Measurements from ENCODE around the gene FSCN2. TPM values are rescaled to one million over a fixed set of nuclear protein-coding genes. Genes with fewer than 3 reads are reported as not detected.

Gene FSCN2
- total RNA-seq, 1 donor from 2014 or later, result 6.6 TPM

- intact Hi-C loops (cut with DNase I), result no loop called here
- H3K4me1 ChIP-seq, result no peaks in the 10 kb centered on the region
- no peak overlapping the region for H3K4me3 ChIP-seq
- DNase-seq (ENCODE audit: extremely low spot score in 2 of 2), result no peak
- no peaks in the 10 kb centered on the region for H3K9me3 ChIP-seq
- H3K27ac ChIP-seq, result no peak overlapping the region
- H3K36me3 ChIP-seq, result peaks cover 0 to 81% of the 10 kb centered on the region in 2 donors
- TF ChIP-seq POLR2A (IDR thresholded peaks at IDR 0.05) (no peak), CTCF (IDR thresholded peaks at IDR 0.05) (no peak), POLR2AphosphoS5 (IDR thresholded peaks at IDR 0.05; ENCODE audit: insufficient read depth in 1 of 2, low read depth in 1 of 2) (no peak)
- H3K27me3 ChIP-seq, result no peaks in the 10 kb centered on the region
Measured at GRCh38 chr17:81545160-81545949, 17.2 kb downstream of the FSCN2 start.

DNA sequence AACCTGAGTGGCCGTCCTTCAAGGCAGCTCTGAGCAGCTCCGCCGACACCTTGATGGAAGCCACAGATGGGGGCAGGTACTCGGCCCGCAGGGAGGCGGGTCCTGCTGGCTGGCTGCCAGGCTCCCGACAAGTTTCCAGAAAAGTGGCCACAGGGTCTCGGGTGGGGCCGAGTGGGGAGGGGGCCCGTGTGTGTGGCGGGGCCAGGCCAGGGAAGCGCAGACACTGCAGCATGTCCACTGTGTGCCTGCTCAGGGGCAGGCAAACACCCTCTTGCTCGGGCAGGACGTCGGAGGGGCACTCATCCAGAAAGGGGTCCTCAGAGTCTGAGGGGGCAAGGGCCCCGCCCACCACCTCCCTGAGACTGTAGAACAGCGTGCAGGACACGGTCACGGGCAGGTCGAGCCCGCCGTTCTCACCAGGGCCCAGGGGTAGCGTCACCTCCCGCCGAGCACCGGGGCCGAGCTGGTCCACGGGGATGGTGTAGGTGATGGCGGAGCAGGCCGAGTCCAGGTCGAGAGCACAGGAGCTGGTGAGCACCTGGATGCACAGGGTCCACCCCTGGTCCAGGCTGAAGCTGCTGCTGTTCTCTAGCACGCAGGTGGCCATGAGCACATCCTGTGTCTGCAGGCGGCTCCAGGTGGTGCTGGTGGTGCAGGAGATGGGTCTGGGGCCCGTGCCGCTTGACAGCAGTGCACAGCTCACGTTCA is 18.9 kb downstream of the FSCN2 start:
- no peaks in the 10 kb centered on the region for H3K9me3 ChIP-seq
- peaks cover 0 to 72% of the 10 kb centered on the region in 2 donors for H3K36me3 ChIP-seq
- intact Hi-C loops (cut with DNase I), result no loop called here
- no peak for TF ChIP-seq POLR2A (IDR thresholded peaks at IDR 0.05)
- no peak for TF ChIP-seq CTCF (IDR thresholded peaks at IDR 0.05)
- TF ChIP-seq POLR2AphosphoS5 (IDR thresholded peaks at IDR 0.05; ENCODE audit: insufficient read depth in 1 of 2, low read depth in 1 of 2), result no peak
- DNase-seq (ENCODE audit: extremely low spot score in 2 of 2), result no peak
- peaks cover 13% of the 10 kb centered on the region for H3K4me1 ChIP-seq
- no peak overlapping the region for H3K4me3 ChIP-seq
- no peaks in the 10 kb centered on the region for H3K27me3 ChIP-seq
- H3K27ac ChIP-seq, result no peak overlapping the region

GRCh38 chr17:81547614-81547982 is 19.4 kb downstream of the FSCN2 start:
- Histone ChIP-seq H3K9me3 (no peaks in the 10 kb centered on the region), H3K27me3 (no peaks in the 10 kb centered on the region), H3K4me3 (no peak overlapping the region), H3K27ac (no peak overlapping the region), H3K36me3 (peaks cover 0 to 67% of the 10 kb centered on the region in 2 donors), H3K4me1 (peaks cover 13% of the 10 kb centered on the region)
- TF ChIP-seq POLR2A (IDR thresholded peaks at IDR 0.05) (no peak), POLR2AphosphoS5 (IDR thresholded peaks at IDR 0.05; ENCODE audit: insufficient read depth in 1 of 2, low read depth in 1 of 2) (no peak), CTCF (IDR thresholded peaks at IDR 0.05) (no peak)
- no peak for DNase-seq (ENCODE audit: extremely low spot score in 2 of 2)
- intact Hi-C loops (cut with DNase I), result no loop called here

DNA sequence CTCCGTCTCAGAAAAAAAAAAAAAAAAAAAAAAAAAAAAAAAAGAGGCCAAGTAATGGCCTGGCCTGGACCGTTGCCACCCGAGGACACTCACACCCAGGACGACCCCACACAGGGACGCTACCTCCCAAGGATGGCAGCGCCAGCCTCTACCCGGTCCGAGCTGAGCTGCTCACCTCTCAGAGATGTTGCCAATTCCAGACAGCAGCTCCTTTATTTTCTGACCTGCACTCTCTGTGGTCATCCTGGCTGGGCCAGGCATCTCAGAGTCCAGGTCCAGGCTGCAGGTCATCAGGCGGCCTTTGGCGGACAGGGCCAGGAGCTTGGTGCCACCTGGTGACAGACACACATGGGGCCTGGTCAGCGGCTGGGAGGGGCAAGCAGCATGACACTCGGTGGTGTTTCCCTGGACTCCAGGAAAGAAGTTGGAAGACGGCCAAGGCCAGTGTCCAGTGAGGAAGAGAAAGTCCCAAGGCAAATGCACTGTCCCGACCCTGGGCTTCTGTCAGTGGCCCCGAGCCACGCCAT is 20.9 kb downstream of the FSCN2 start:
- Histone ChIP-seq H3K27me3 (no peaks in the 10 kb centered on the region), H3K27ac (no peak overlapping the region), H3K36me3 (peaks cover 0 to 52% of the 10 kb centered on the region in 2 donors), H3K9me3 (no peaks in the 10 kb centered on the region), H3K4me1 (peaks cover 24% of the 10 kb centered on the region), H3K4me3 (no peak overlapping the region)
- intact Hi-C loops (cut with DNase I), result no loop called here
- no peak for DNase-seq (ENCODE audit: extremely low spot score in 2 of 2)
- TF ChIP-seq POLR2AphosphoS5 (IDR thresholded peaks at IDR 0.05; ENCODE audit: insufficient read depth in 1 of 2, low read depth in 1 of 2), result no peak
- TF ChIP-seq CTCF (IDR thresholded peaks at IDR 0.05), result no peak
- no peak for TF ChIP-seq POLR2A (IDR thresholded peaks at IDR 0.05)
